Activated gamma-delta T cell treated with Interleukin-2 at 50 U/mL for 16 hours (primary cell): ENCODE data around the gene CGNL1.

Experiments used
- DNase-seq: peaks from one replicate; pipeline ENCODE4 v3.0.0-alpha.2; 2020

The CGNL1 gene

GRCh38 chr15:57500979-57501576 lies 124.8 kb downstream of the CGNL1 start:
- DNase-seq: no peak

DNA sequence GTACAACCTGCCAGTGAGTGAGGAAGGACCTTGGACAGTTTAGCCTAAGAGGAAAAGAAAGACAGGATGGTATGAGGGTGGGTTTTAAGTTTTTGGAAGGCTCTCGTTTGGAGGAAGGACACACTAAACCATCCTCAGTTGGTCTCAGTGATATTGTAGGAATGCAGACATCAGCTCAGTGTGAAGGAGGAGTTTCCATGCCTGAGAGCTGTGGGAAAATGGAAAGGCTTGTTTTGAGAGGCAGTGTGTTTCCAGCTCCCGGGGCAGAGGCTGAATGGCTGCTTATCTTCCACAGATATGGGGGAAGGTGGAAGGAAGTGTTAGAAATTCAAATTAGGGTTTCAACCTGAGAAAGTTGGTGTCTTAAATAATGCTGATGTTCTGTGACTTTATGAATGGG lies 125.8 kb downstream of the CGNL1 start:
- no peak for DNase-seq

GRCh38 chr15:57503051-57503702 lies 126.9 kb downstream of the CGNL1 start:
- no peak for DNase-seq

DNA sequence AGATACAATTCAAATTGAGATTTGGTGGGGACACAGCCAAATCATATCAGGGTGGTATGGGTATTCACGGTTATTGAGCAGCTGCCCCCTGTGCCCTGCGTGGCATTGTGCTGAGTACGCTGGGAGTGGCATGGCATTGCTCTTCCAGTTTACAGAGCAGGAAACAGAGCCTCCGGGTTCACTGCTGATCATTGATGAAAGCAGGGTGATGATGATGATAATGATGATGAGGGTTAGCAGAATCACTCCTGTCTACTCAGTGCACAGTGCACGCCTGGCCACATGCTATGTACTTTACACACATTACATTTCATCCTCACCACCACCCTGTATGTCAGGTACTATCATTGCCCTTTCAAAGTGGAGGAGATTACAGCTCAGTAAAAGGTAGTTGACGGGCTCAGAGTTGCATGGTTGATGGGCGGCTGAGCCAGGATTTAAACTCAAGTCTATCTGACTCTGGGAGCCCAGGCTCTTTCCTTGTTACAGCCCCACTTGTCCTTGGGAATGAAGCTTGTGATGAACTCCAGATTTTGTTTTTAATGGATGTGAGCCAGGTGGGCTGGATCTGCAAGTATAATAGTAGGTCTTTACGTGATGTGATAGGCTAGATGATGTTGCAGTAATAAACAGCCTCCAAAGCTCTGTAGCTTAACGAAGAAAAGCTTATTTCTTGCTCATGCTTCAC lies 127.8 kb downstream of the CGNL1 start:
- DNase-seq: no peak

DNA sequence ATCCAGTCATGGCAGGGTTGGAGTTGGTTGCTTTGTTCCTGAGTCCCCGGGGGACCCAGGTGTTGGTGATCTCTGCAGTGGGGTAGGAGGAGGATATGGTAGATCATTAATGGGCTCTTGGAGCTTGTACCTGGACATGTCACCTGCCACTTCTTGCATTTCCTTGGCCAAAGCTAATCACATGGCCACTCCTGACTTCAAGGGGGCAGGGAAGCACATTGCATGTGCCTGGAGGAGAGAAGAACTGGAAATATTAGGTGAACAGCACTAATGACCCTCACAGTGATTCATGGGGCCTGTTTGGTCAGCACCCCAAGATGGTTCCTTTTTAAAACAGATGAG lies 128.3 kb downstream of the CGNL1 start:
- no peak for DNase-seq

DNA sequence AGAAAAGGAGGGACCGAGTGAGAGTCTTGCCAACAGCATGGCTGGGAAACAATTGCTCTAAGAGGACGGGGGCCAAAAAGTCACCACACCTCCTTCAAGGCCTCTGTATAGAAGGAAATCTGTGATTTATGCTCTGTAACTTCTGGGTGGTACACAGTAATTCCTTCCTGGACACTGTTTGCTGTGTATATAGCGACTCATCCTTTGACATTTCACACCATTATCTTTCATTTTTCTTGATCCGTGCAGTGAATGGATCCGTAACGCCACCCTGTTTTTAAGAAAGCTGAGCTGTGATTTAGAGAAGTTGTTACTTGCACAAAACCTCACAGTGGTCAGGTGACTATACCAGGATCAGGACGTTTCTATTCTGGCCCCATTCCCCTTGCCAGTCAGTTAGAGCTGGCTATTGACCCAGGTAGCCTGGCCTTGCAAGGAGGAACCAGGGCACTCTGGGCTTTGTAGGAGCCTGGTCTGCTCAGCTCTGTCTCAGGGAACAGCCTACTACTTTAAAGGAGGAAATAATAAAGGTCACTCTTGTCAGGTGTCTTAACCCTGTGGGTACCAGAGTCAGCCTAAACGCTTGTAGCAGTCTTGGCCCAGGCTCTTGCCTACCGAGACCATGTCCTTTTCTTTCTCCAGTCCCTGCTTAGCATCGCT lies 128.9 kb downstream of the CGNL1 start:
- DNase-seq: no peak

DNA sequence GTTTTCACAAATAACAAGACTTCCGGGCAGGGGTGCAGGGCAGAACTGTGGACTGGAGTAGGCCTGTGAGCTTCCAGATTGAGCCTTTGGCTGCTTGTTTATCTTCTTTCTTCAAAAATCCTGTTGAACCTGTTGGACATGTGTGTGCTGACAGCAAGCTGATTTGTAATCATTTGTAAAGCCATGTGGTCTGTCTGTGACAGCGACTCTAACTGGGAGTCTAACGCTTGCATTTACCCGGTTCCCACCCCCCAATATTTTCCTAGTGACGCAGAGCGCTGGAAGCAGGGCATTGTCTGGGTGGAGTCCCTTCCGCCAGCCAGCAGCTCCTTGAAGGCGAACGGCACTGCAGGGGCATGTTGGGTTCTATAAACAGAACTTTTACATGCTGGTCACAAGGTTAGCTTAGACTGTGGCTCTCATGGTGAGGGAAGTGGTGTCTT lies 129.7 kb downstream of the CGNL1 start:
- no peak for DNase-seq

DNA sequence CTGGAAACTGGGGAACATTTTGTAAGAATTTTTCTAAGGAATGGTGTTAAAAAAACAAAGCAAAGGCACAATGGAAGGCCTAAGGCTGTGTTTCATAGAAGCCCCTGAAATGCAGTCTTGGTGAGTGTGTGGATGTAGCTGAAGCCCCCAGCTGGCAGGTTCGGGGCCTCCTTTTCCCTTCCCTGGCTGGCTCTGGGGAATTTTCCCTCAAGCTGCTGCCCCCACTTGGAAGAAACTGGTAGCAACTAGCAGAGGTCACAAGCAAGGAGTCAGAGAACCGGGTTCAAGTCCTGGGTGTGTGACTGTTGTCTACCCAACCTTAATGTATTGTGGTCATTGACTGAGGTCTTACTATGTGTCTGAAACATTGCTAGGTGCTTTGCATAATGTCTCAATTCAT lies 130.1 kb downstream of the CGNL1 start:
- no peak for DNase-seq

DNA sequence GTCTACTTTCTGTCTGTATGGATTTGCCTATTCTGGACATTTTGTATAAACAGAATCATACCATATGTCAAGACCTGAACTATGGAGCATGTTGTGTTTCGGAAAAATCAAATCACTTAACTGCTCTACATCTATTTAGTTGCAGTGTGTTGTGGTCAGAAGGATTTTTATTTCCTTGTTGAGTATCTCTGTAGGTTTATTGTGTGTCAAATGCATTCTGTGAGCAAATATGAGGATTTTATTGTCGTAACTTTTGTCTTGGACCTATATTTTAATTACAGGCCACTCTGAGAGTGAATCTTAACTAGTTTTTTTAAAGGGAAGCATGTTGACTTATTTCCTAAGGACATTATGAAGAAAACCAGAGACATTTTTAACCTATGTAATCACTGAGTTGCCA lies 130.8 kb downstream of the CGNL1 start:
- no peak for DNase-seq

GRCh38 chr15:57509126-57509525 lies 132.8 kb downstream of the CGNL1 start:
- DNase-seq: no peak

- no peak for DNase-seq
These were observed 133.7 kb downstream of the CGNL1 start for GRCh38 chr15:57509965-57510364.

DNA sequence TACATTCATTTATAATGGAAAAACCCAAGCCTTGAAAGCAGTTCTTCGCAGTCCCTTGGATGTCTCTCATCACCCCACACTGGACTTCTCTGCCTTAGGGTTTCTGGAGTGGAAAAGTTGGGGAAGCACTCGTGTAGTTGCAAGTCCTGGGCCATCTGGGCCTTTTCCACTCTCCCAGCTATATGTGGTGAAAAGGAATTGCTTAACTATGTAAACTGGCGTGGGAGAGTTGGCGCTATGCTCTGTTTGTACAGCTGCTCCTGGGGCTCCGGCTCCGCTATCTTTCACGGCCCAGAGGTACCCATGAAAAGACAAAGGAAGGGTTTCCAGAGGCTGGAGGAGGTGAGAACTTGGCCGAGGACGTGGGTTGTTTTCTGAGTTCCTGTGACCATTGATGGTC lies 134.3 kb downstream of the CGNL1 start:
- DNase-seq: no peak

GRCh38 chr15:57516327-57517029 lies 140.2 kb downstream of the CGNL1 start:
- no peak for DNase-seq

- DNase-seq: no peak
These were observed 140.8 kb downstream of the CGNL1 start for GRCh38 chr15:57517030-57517671.

- no peak for DNase-seq
These were observed 142.6 kb downstream of the CGNL1 start for GRCh38 chr15:57518779-57519405.

GRCh38 chr15:57519806-57520205 lies 143.5 kb downstream of the CGNL1 start:
- DNase-seq: no peak

- no peak for DNase-seq
These were observed 145.2 kb downstream of the CGNL1 start for GRCh38 chr15:57521503-57521902.

GRCh38 chr15:57522148-57522547 lies 145.8 kb downstream of the CGNL1 start:
- DNase-seq: no peak

- no peak for DNase-seq
These were observed 149.3 kb downstream of the CGNL1 start for GRCh38 chr15:57525581-57525980.

DNA sequence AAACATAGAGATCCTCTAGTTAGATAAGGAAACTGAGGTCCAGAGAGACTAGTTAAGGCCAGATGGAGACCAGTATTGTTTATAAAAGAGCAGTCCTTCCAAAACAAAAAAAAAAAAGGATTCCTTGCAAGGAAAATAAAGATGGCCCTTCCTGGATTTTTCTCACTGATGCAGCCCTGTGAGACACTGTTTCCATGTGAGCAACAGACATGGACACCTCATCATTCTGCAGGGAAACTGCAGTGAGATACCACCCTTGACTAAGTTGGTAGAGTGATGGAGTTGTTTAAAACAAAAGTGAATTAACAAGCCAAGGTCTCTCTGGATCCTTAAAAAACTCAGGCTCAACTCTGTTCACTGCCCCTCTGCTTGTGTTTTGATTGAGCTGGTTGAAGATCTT lies 149.8 kb downstream of the CGNL1 start:
- DNase-seq: no peak

GRCh38 chr15:57526615-57527014 lies 150.3 kb downstream of the CGNL1 start:
- DNase-seq: no peak

- DNase-seq: no peak
These were observed 151.2 kb downstream of the CGNL1 start for GRCh38 chr15:57527382-57528091.
